Measurements from ENCODE around the gene SLC5A6.

The SLC5A6 gene

GRCh38 chr2:27170581-27171337, 41.3 kb downstream of the SLC5A6 start:
- no peak for DNase-seq (ENCODE audit: low read depth, low spot score)
- TF ChIP-seq EZH2 (IDR thresholded peaks at IDR 0.05) (no peak), POLR2AphosphoS5 (IDR thresholded peaks at IDR 0.05; ENCODE audit: borderline replicate concordance, low read depth, low read length) (no peak), FOXP2 (optimal IDR thresholded peaks at IDR 0.05; ENCODE audit: control extremely low read depth, extremely low read length, insufficient read depth) (no peak)
- Histone ChIP-seq H3K36me3 (ENCODE audit: insufficient read depth, low read length) (no peaks in the 10 kb centered on the region), H3K4me3 (no peak overlapping the region), H3K9ac (ENCODE audit: insufficient read length) (no peak overlapping the region), H3K27ac (no peak overlapping the region), H3K9me3 (ENCODE audit: low read depth, low read length) (no peaks in the 10 kb centered on the region)

- DNase-seq (ENCODE audit: low read depth, low spot score), result no peak
- no peaks in the 10 kb centered on the region for H3K36me3 ChIP-seq (ENCODE audit: insufficient read depth, low read length)
- H3K27ac ChIP-seq, result no peak overlapping the region
- H3K9me3 ChIP-seq (ENCODE audit: low read depth, low read length), result no peaks in the 10 kb centered on the region
- TF ChIP-seq EZH2 (IDR thresholded peaks at IDR 0.05), result no peak
- TF ChIP-seq POLR2AphosphoS5 (IDR thresholded peaks at IDR 0.05; ENCODE audit: borderline replicate concordance, low read depth, low read length), result no peak
- no peak for TF ChIP-seq FOXP2 (optimal IDR thresholded peaks at IDR 0.05; ENCODE audit: control extremely low read depth, extremely low read length, insufficient read depth)
- no peak overlapping the region for H3K9ac ChIP-seq (ENCODE audit: insufficient read length)
- H3K4me3 ChIP-seq, result no peak overlapping the region
These were observed 46.9 kb downstream of the SLC5A6 start for GRCh38 chr2:27164960-27165763.

- Histone ChIP-seq H3K9ac (ENCODE audit: insufficient read length) (no peak overlapping the region), H3K27ac (no peak overlapping the region), H3K9me3 (ENCODE audit: low read depth, low read length) (no peaks in the 10 kb centered on the region), H3K4me3 (no peak overlapping the region), H3K36me3 (ENCODE audit: insufficient read depth, low read length) (no peaks in the 10 kb centered on the region)
- TF ChIP-seq POLR2AphosphoS5 (IDR thresholded peaks at IDR 0.05; ENCODE audit: borderline replicate concordance, low read depth, low read length) (no peak), FOXP2 (optimal IDR thresholded peaks at IDR 0.05; ENCODE audit: control extremely low read depth, extremely low read length, insufficient read depth) (no peak), EZH2 (IDR thresholded peaks at IDR 0.05) (no peak)
- DNase-seq (ENCODE audit: low read depth, low spot score), result no peak
These were observed 49.6 kb downstream of the SLC5A6 start for GRCh38 chr2:27162151-27163121.

GRCh38 chr2:27160191-27160590, 51.9 kb downstream of the SLC5A6 start:
- Histone ChIP-seq H3K9ac (ENCODE audit: insufficient read length) (no peak overlapping the region), H3K9me3 (ENCODE audit: low read depth, low read length) (no peaks in the 10 kb centered on the region), H3K36me3 (ENCODE audit: insufficient read depth, low read length) (no peaks in the 10 kb centered on the region), H3K4me3 (no peak overlapping the region), H3K27ac (no peak overlapping the region)
- TF ChIP-seq FOXP2 (optimal IDR thresholded peaks at IDR 0.05; ENCODE audit: control extremely low read depth, extremely low read length, insufficient read depth), result no peak
- no peak for DNase-seq (ENCODE audit: low read depth, low spot score)

- Histone ChIP-seq H3K4me3 (no peak overlapping the region), H3K9ac (ENCODE audit: insufficient read length) (no peak overlapping the region), H3K9me3 (ENCODE audit: low read depth, low read length) (no peaks in the 10 kb centered on the region), H3K27ac (no peak overlapping the region), H3K36me3 (ENCODE audit: insufficient read depth, low read length) (no peaks in the 10 kb centered on the region)
- TF ChIP-seq POLR2AphosphoS5 (IDR thresholded peaks at IDR 0.05; ENCODE audit: borderline replicate concordance, low read depth, low read length) (no peak), EZH2 (IDR thresholded peaks at IDR 0.05) (no peak), FOXP2 (optimal IDR thresholded peaks at IDR 0.05; ENCODE audit: control extremely low read depth, extremely low read length, insufficient read depth) (no peak)
- no peak for DNase-seq (ENCODE audit: low read depth, low spot score)
These were observed 52.8 kb downstream of the SLC5A6 start for GRCh38 chr2:27159271-27159670.

- no peaks in the 10 kb centered on the region for H3K36me3 ChIP-seq (ENCODE audit: insufficient read depth, low read length)
- DNase-seq (ENCODE audit: low read depth, low spot score), result no peak
- no peak overlapping the region for H3K4me3 ChIP-seq
- TF ChIP-seq POLR2AphosphoS5 (IDR thresholded peaks at IDR 0.05; ENCODE audit: borderline replicate concordance, low read depth, low read length) (no peak), EZH2 (IDR thresholded peaks at IDR 0.05) (no peak), FOXP2 (optimal IDR thresholded peaks at IDR 0.05; ENCODE audit: control extremely low read depth, extremely low read length, insufficient read depth) (no peak)
- H3K9ac ChIP-seq (ENCODE audit: insufficient read length), result no peak overlapping the region
- no peaks in the 10 kb centered on the region for H3K9me3 ChIP-seq (ENCODE audit: low read depth, low read length)
- no peak overlapping the region for H3K27ac ChIP-seq
These were observed 53.6 kb downstream of the SLC5A6 start for GRCh38 chr2:27158468-27158867.

- Histone ChIP-seq H3K27ac (no peak overlapping the region), H3K9me3 (ENCODE audit: low read depth, low read length) (no peaks in the 10 kb centered on the region), H3K36me3 (ENCODE audit: insufficient read depth, low read length) (no peaks in the 10 kb centered on the region), H3K4me3 (no peak overlapping the region), H3K9ac (ENCODE audit: insufficient read length) (no peak overlapping the region)
- DNase-seq (ENCODE audit: low read depth, low spot score), result no peak
- no peak for TF ChIP-seq EZH2 (IDR thresholded peaks at IDR 0.05)
- no peak for TF ChIP-seq FOXP2 (optimal IDR thresholded peaks at IDR 0.05; ENCODE audit: control extremely low read depth, extremely low read length, insufficient read depth)
- no peak for TF ChIP-seq POLR2AphosphoS5 (IDR thresholded peaks at IDR 0.05; ENCODE audit: borderline replicate concordance, low read depth, low read length)
These were observed 57.0 kb downstream of the SLC5A6 start for GRCh38 chr2:27155069-27155520.

GRCh38 chr2:27154488-27154887, 57.6 kb downstream of the SLC5A6 start:
- TF ChIP-seq EZH2 (IDR thresholded peaks at IDR 0.05) (no peak), POLR2AphosphoS5 (IDR thresholded peaks at IDR 0.05; ENCODE audit: borderline replicate concordance, low read depth, low read length) (no peak), FOXP2 (optimal IDR thresholded peaks at IDR 0.05; ENCODE audit: control extremely low read depth, extremely low read length, insufficient read depth) (no peak)
- H3K4me3 ChIP-seq, result no peak overlapping the region
- no peak for DNase-seq (ENCODE audit: low read depth, low spot score)
- no peak overlapping the region for H3K27ac ChIP-seq
- H3K9me3 ChIP-seq (ENCODE audit: low read depth, low read length), result no peaks in the 10 kb centered on the region
- no peak overlapping the region for H3K9ac ChIP-seq (ENCODE audit: insufficient read length)
- no peaks in the 10 kb centered on the region for H3K36me3 ChIP-seq (ENCODE audit: insufficient read depth, low read length)

All from SK-N-MC (cell line).